HCEC 1CT (cell line): ENCODE measurements around the gene CHD2.

Source experiments
- DNase-seq: peaks from one replicate; pipeline ENCODE4 v3.0.0-alpha.2; 2017

Gene CHD2

DNA sequence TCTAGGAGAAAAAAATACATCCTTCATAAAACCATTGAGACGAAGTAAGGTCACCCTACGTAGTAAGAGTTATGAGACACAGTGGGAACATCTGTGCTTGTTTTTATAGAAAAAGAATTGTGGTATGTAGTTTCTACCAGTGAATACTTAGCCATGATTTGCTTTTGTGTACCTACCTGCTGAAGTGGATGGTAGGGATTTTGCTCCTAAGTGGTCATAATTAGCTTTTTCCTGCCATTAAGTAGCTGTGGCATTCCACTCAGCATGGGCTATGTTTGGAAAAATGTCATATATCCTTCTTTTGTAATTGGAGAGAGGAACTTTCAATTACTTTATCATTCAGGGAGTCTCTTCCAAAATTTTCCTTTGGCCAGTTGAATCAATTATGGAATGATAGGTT lies 63.7 kb downstream of the CHD2 start:
- DNase-seq, result no peak

- DNase-seq, result no peak
Measured at GRCh38 chr15:92968926-92969651, 69.0 kb downstream of the CHD2 start.

GRCh38 chr15:92970656-92971055 lies 70.5 kb downstream of the CHD2 start:
- DNase-seq, result peak; percentile 22

- no peak for DNase-seq
Measured at GRCh38 chr15:92971081-92971480, 71.0 kb downstream of the CHD2 start.

- no peak for DNase-seq
Measured at GRCh38 chr15:92971713-92972112, 71.6 kb downstream of the CHD2 start.

DNA sequence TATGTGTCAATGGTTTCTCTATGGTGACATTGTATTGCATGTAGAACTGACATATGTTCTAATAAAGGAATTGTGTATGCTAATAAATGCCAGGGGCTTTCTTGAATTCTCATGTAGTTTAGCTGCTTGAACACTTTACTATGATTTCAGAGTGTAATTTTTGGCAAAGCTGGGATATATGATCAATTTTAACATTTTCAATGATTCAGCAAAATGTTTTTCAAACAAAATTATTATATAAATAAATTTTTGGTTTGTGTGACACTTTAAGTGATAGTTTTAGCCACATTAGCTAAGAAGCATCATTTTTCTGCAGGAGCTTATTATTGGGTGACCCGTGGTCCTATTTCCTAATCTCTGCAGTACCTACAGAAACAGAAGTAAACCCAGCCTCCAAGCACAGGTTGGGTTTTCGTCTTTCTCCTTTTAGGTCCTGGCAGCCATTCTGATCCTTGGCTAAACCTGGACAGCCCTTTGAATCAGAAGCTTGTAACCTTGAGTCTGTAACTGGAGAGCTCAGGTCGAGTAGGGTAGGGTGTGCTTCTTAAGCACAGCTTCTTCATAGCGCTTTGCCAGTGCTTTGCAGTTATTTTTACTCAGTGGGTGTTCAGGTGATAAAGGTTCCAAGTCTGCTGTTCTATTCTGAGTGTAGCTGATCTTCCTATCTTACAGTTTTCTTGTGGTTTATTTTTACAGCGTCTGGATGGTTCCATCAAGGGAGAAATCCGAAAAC lies 74.2 kb downstream of the CHD2 start:
- DNase-seq, result no peak

DNA sequence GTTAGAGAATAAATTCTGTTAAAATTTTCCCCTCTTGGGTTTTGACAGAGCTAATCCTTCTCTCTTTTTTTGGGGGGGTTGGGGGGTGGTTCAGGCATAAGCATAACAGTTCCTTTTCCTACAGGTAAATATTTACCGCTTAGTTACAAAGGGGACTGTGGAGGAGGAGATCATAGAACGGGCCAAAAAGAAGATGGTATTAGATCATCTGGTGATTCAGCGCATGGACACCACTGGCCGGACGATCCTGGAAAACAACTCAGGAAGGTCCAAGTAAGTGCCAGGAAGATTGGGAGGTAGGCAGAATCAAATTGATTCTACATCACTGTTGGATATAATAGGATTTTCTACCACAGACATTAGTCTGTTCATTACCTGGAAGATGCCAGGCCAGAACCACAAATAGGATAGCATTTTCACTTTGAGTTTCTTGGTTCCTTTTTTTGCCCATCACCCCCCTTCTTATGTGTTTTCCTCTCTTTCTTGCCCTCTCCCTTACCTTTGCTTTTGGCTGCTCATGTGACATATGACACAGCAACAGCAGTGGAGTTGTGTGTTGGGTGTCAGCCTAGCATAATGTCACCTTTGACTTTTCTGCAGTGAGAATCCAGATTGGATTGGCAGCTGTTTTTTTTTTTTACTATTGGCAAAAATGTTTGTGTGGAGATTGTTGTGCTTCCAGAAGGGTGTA lies 79.0 kb downstream of the CHD2 start:
- DNase-seq, result peak; percentile 10

- no peak for DNase-seq
Measured at GRCh38 chr15:92981333-92981732, 81.2 kb downstream of the CHD2 start.

DNA sequence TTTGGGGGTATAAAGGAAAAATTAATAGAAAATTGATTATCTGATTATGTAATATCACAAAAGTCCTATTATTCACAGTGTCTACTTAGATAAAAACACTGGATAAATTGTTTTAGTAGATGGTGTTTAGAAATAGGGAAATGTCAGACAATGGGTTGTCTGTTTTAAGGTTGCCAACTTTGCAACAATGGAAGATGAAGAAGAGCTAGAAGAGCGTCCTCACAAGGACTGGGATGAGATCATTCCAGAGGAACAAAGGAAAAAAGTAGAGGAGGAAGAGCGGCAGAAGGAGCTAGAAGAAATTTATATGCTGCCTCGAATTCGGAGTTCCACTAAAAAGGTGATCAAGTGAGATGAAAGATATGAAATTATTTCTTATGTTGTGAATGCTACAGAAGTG lies 84.0 kb downstream of the CHD2 start:
- DNase-seq, result no peak

DNA sequence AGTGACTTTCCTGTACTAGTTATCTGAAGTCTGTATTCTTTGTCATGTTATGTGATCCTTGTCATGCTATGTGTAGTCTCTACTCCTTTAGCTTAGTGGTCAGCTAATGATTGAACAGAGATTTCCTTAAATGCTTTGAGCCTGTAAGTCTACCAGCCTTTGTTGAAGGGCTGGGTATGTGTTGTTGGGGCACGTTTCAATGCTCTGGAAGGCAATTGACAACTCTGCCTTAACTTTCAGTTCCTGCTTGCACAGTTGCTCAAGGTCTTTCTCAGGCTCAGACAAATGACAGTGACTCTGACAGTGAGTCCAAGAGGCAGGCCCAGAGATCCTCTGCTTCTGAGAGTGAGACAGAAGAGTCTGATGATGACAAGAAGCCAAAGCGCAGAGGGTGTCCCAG lies 89.3 kb downstream of the CHD2 start:
- no peak for DNase-seq

DNA sequence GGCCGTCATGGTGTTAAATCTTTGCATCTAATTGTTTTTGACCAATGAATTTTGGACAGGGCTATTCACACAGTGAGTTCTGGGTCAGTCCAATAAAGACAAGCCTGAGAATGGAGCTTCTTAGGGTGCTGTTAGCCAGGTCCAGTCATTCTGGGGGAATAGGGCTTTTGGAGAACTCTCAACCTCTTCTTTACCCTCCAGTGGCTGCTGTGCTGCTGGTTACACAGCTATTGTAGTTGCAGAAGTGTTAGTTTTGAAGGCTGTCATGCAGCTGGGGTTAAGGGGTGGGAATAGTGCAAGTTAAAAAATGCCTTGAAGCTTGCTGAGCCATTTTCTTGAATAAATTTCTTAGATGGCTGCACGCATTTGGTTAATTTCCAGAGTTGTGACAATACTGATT lies 89.9 kb downstream of the CHD2 start:
- no peak for DNase-seq

- DNase-seq, result no peak
Measured at GRCh38 chr15:92992720-92993119, 92.6 kb downstream of the CHD2 start.

DNA sequence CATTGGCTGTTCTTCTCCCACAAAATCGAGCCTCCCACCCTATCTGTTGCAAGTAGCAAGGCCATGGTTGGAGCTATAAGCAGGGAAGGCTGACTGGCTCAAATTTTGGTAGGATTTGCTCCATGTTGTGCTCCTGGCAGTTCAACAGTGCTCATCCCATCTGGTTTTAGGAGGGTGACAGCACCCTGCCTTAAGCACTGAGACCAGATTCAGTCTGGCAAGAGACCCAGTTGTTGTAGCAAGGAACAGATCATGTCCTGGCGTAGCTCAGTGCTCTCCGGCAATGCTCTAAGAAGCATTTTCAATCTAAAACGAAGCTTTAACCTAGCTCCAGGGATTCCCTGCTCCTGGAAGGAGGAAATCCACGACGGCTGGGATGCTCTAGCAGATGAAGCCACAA lies 97.7 kb downstream of the CHD2 start:
- no peak for DNase-seq

DNA sequence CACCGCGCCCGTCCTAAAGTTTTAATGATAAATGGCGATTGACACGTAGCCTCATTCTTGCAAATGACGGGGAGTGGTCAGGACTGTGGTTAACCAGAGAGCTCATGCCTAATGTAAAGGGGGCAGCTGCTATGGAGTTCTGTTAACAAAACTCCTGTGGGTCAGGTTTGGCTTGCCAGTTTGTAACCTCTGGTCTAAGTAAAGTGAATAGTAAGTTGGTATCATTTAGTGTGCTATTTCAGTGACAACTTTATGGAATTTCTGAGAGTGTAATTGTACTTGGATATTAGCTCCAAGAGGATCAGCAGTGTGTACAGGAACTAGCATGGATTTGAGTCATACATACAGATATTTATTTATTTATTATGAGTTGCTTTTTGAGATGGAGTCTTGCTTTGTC lies 101.0 kb downstream of the CHD2 start:
- no peak for DNase-seq

GRCh38 chr15:93001881-93002280 lies 101.8 kb downstream of the CHD2 start:
- DNase-seq, result no peak

GRCh38 chr15:93005133-93005532 lies 105.0 kb downstream of the CHD2 start:
- no peak for DNase-seq

GRCh38 chr15:93007994-93008393 lies 107.9 kb downstream of the CHD2 start:
- no peak for DNase-seq

- DNase-seq, result no peak
Measured at GRCh38 chr15:93012786-93013185, 112.7 kb downstream of the CHD2 start.

DNA sequence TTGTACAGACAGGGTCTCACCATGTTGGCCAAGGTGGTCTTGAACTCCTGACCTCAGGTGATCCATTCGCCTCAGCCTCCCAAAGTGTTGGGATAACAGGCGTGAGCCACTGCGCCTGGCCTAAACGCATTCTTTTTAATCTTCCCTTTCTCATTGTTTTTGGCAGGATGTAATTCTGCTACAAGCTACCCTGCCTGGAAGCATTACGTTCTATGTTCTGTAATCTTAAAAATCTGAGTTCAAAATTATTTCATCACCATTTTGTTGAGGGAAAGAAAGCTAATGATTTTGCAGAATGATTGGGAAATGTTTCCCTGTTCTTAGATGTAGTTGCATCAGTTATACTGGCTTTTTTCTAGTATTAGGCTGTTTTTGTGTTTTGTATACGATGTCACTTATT lies 117.4 kb downstream of the CHD2 start:
- no peak for DNase-seq

- DNase-seq, result no peak
Measured at GRCh38 chr15:93018574-93018973, 118.5 kb downstream of the CHD2 start.

- no peak for DNase-seq
Measured at GRCh38 chr15:93019090-93019489, 119.0 kb downstream of the CHD2 start.

- no peak for DNase-seq
Measured at GRCh38 chr15:93019971-93020370, 119.8 kb downstream of the CHD2 start.

- no peak for DNase-seq
Measured at GRCh38 chr15:93020976-93021772, 121.0 kb downstream of the CHD2 start.
